SK-N-SH (cell line): ENCODE data around the gene TARBP1. TPM values are rescaled to one million over a fixed set of nuclear protein-coding genes. Genes with fewer than 3 reads are reported as not detected.

ENCODE experiments used
- CTCF ChIA-PET: fragments of 300-600, 350-600 bp; formaldehyde crosslinking; extraction: SDS; loops from one replicate; lab custom pipeline; 2021; lab: Yijun Ruan, JAX
- POLR2A ChIA-PET: fragments of 350-600 bp; sonication (Branson Sonifier 250); formaldehyde crosslinking; extraction: SDS; loops from one replicate; lab custom pipeline; 2020; ENCODE audit warnings: antibody characterized with exemption, inconsistent platforms; lab: Yijun Ruan, JAX
- DNase-seq: peaks from one replicate; pipeline ENCODE4 v3.0.0; 2012
- H2AFZ ChIP-seq: fragments of 200-600 bp; sonication (generic); 2 replicates; pipeline ENCODE4 v1.8.1; 2016; ENCODE audit warnings: antibody characterized with exemption, mild to moderate bottlenecking, low read depth
- H3F3A ChIP-seq: fragments of 200-600 bp; sonication (generic); replicated peaks from 2 replicates; pipeline ENCODE3; 2016; ENCODE audit warnings: antibody characterized with exemption, mild to moderate bottlenecking; ENCODE audit not compliant: insufficient read depth
- H3K27ac ChIP-seq, 2 experiments: fragments of 200-500 bp in 1 of 2; fragments of 200-600 bp in 1 of 2; sonication (Bioruptor generic) in 1 of 2; sonication (generic), shearing (Covaris generic) in 1 of 2; 2 replicates each; pipeline versions ENCODE4 v1.5.1 to v1.6.1; 2014 to 2016; ENCODE audit warnings: low read depth in 2 of 2, inconsistent platforms in 1 of 2, low read length in 1 of 2, mild to moderate bottlenecking in 1 of 2, mixed read lengths in 1 of 2
- H3K27me3 ChIP-seq: fragments of 200-600 bp; sonication (generic), shearing (Covaris generic); 2 replicates; pipeline ENCODE4 v1.6.1; 2016; ENCODE audit warnings: mixed run types; ENCODE audit not compliant: insufficient read depth
- H3K36me3 ChIP-seq, 2 experiments: fragments of 200-500 bp in 1 of 2; fragments of 200-600 bp in 1 of 2; sonication (Bioruptor generic) in 1 of 2; sonication (generic) in 1 of 2; replicated peaks in 1 of 2; 2 replicates each; pipeline versions ENCODE3 to v1.5.1; 2014 to 2016; ENCODE audit warnings: low read length in 1 of 2, mild to moderate bottlenecking in 1 of 2; ENCODE audit not compliant: insufficient read depth in 2 of 2, control insufficient read depth in 1 of 2
- H3K4me1 ChIP-seq, 2 experiments: fragments of 200-500 bp in 1 of 2; fragments of 200-600 bp in 1 of 2; sonication (Bioruptor generic) in 1 of 2; sonication (generic), shearing (Covaris generic) in 1 of 2; 2 replicates each; pipeline versions ENCODE4 v1.5.1 to v1.6.1; 2014 to 2016; ENCODE audit warnings: low read depth in 1 of 2, low read length in 1 of 2, mixed run types in 1 of 2; ENCODE audit not compliant: insufficient read depth in 2 of 2, control insufficient read depth in 1 of 2
- H3K4me2 ChIP-seq: fragments of 200-600 bp; sonication (generic), shearing (Covaris generic); 2 replicates; pipeline ENCODE4 v1.6.1; 2017; ENCODE audit warnings: mixed run types
- H3K4me3 ChIP-seq, 2 experiments: fragments of 200-500 bp in 1 of 2; fragments of 200-600 bp in 1 of 2; sonication (Bioruptor generic) in 1 of 2; sonication (generic), shearing (Covaris generic) in 1 of 2; 2 replicates each; pipeline versions ENCODE4 v1.5.1 to v1.8.1; 2014 to 2016; ENCODE audit warnings: low read depth in 2 of 2, inconsistent platforms in 1 of 2, low read length in 1 of 2, mild to moderate bottlenecking in 1 of 2, mixed read lengths in 1 of 2, moderate library complexity in 1 of 2
- H3K79me2 ChIP-seq: fragments of 200-600 bp; sonication (generic); 2 replicates; pipeline ENCODE4 v1.8.1; 2017; ENCODE audit warnings: mild to moderate bottlenecking; ENCODE audit not compliant: insufficient read depth
- H3K9ac ChIP-seq: fragments of 200-600 bp; sonication (generic); 2 replicates; pipeline ENCODE4 v1.6.1; 2017; ENCODE audit warnings: mixed run types
- H3K9me2 ChIP-seq: fragments of 200-600 bp; sonication (generic); 2 replicates; pipeline ENCODE4 v1.6.1; 2017; ENCODE audit warnings: mixed run types
- H3K9me3 ChIP-seq: fragments of 200-600 bp; sonication (generic); 2 replicates; pipeline ENCODE4 v1.6.1; 2017; ENCODE audit warnings: mixed run types, mild to moderate bottlenecking, moderate library complexity
- H4K20me1 ChIP-seq: fragments of 200-600 bp; sonication (generic); 2 replicates; pipeline ENCODE4 v1.6.1; 2017; ENCODE audit warnings: mild to moderate bottlenecking, mixed run types; ENCODE audit not compliant: insufficient read depth
- CTCF ChIP-seq: fragments of 200-600 bp; sonication (generic); IDR thresholded peaks from 2 replicates; pipeline ENCODE4 v1.6.1; 2017; ENCODE audit warnings: antibody characterized with exemption, mild to moderate bottlenecking, moderate library complexity
- GATA2 ChIP-seq: sonication (generic); formaldehyde crosslinking; IDR thresholded peaks from 2 replicates; pipeline ENCODE4 v1.5.0; 2020; ENCODE audit warnings: mild to moderate bottlenecking, missing genetic modification reagents
- REST ChIP-seq: IDR thresholded peaks from 2 replicates; pipeline ENCODE4 v1.6.1; 2012; ENCODE audit warnings: mild to moderate bottlenecking, low read depth, low read length, moderate library complexity
- TEAD4 ChIP-seq: IDR thresholded peaks from 2 replicates; pipeline ENCODE4 v1.4.0; 2012; ENCODE audit warnings: mild to moderate bottlenecking, borderline replicate concordance; ENCODE audit not compliant: insufficient read depth
- WGBS: methylation state at CpG from one replicate; pipeline ENCODE4 v1.1.6; 2017; ENCODE audit warnings: low lambda C conversion rate; 5-methylcytosine and 5-hydroxymethylcytosine counted together
- polyA plus RNA-seq, 3 experiments: library from polyadenylated mRNA; depleted of rRNA; stranded (reverse); fragments of >200 nt; gene quantifications; 2 replicates each; pipeline ENCODE4 v1.2.3, GENCODE V29; 2012

Gene TARBP1
- polyA plus RNA-seq, 1 of the 3 experiments (the other 2 are of a cell fraction) = 33.0 TPM

- no peak overlapping the region for H3K4me2 ChIP-seq
- no peak overlapping the region for H3K27ac ChIP-seq
- ChIA-PET CTCF (no interaction called here), POLR2A (no interaction called here)
- no peaks in the 10 kb centered on the region for H3K36me3 ChIP-seq
- H3K79me2 ChIP-seq = peaks cover 33% of the 10 kb centered on the region
- H4K20me1 ChIP-seq = no peaks in the 10 kb centered on the region
- no peaks in the 10 kb centered on the region for H3K9me3 ChIP-seq
- TF ChIP-seq REST (no peak), CTCF (no peak)
- no peaks in the 10 kb centered on the region for H3K27me3 ChIP-seq
- no peaks in the 10 kb centered on the region for H3F3A ChIP-seq
- H2AFZ ChIP-seq = no peak overlapping the region
- 64% methylated on average over 5 of the region's 5 CpGs for WGBS
- H3K4me3 ChIP-seq = no peak overlapping the region
- DNase-seq = no peak
- H3K9me2 ChIP-seq = no peaks in the 10 kb centered on the region
- H3K4me1 ChIP-seq = peaks cover 17 to 19% of the 10 kb centered on the region in 2 experiments; a peak in 3 of 4 replicates
- H3K9ac ChIP-seq = no peak overlapping the region
Observed at GRCh38 chr1:234476172-234476571, 2.8 kb downstream of the TARBP1 start.

GRCh38 chr1:234475167-234475793 lies 3.7 kb downstream of the TARBP1 start:
- Histone ChIP-seq H3K36me3 (no peaks in the 10 kb centered on the region), H3K27me3 (no peaks in the 10 kb centered on the region), H3K9ac (no peak overlapping the region), H3K9me3 (no peaks in the 10 kb centered on the region), H3K4me1 (peaks cover 17 to 19% of the 10 kb centered on the region in 2 experiments; a peak in 3 of 4 replicates), H3F3A (no peaks in the 10 kb centered on the region), H3K4me2 (no peak overlapping the region), H3K27ac (no peak overlapping the region), H4K20me1 (no peaks in the 10 kb centered on the region), H3K4me3 (no peak overlapping the region), H3K9me2 (no peaks in the 10 kb centered on the region), H3K79me2 (peaks cover 33% of the 10 kb centered on the region), H2AFZ (no peak overlapping the region)
- CTCF ChIA-PET = interaction anchor here (1.2 kb wide), 1 partner anchor 12 kb away, joined by 4 read pairs; no protein-coding TSS in a partner anchor
- POLR2A ChIA-PET = no interaction called here
- DNase-seq = no peak
- no peak for TF ChIP-seq GATA2 (CRISPR knock-in tag)
- no peak for TF ChIP-seq TEAD4
- WGBS = 88% methylated on average over 11 of the region's 12 CpGs
